IMR-90 (cell line): ENCODE measurements around the gene ST6GALNAC3. TPM values are rescaled to one million over a fixed set of nuclear protein-coding genes. Genes with fewer than 3 reads are reported as not detected.

ENCODE experiments used
- ATAC-seq: fragments of 200-7000 bp; cut with Tn5 transposase; 2 replicates; pipeline ENCODE4 v1.9.1; 2020; ENCODE audit warnings: low read depth, mild to moderate bottlenecking, moderate library complexity
- BruUV-seq: library from RNA; stranded (reverse); fragments of 400-500 nt; replicated peaks from 2 replicates; lab custom pipeline; 2021; lab: Mats Ljungman, UMichigan
- CTCF ChIA-PET: fragments of 300-600 bp; formaldehyde crosslinking; extraction: SDS; loops from one replicate; lab custom pipeline; 2021; ENCODE audit warnings: antibody characterized with exemption; lab: Yijun Ruan, JAX
- POLR2A ChIA-PET: fragments of 300-600 bp; sonication (Branson Sonifier 250); formaldehyde crosslinking; loops from one replicate; lab custom pipeline; 2022; ENCODE audit warnings: antibody characterized with exemption; ENCODE audit not compliant: unreplicated experiment; lab: Charles Lee
- DNase-seq: peaks from one replicate; pipeline ENCODE4 v3.0.0; 2013
- H2AFZ ChIP-seq: replicated peaks from 2 replicates; pipeline ENCODE3; 2013; ENCODE audit warnings: low read length, mild to moderate bottlenecking; ENCODE audit not compliant: poor library complexity
- H2AK5ac ChIP-seq: 2 replicates; pipeline ENCODE4 v1.6.1; 2013; ENCODE audit warnings: low read depth, low read length, inconsistent platforms
- H2AK9ac ChIP-seq: replicated peaks from 2 replicates; pipeline ENCODE3; 2013; ENCODE audit warnings: mild to moderate bottlenecking, low read depth, low read length, moderate library complexity; ENCODE audit not compliant: poor library complexity
- H2BK120ac ChIP-seq: 2 replicates; pipeline ENCODE4 v1.6.1; 2013; ENCODE audit warnings: low read depth, low read length, inconsistent platforms
- H2BK15ac ChIP-seq: 3 replicates; pipeline ENCODE4 v1.6.1; 2013; ENCODE audit warnings: low read depth, low read length, inconsistent platforms
- H2BK20ac ChIP-seq: 2 replicates; pipeline ENCODE4 v1.6.1; 2013; ENCODE audit warnings: low read depth, mild to moderate bottlenecking, inconsistent platforms, low read length, moderate library complexity
- H2BK5ac ChIP-seq: 2 replicates; pipeline ENCODE4 v1.6.1; 2013; ENCODE audit warnings: mild to moderate bottlenecking, low read depth, low read length, inconsistent platforms; ENCODE audit not compliant: poor library complexity, severe bottlenecking
- H3K14ac ChIP-seq: replicated peaks from 2 replicates; pipeline ENCODE4 v1.6.1; 2013; ENCODE audit warnings: low read depth, low read length, inconsistent platforms
- H3K18ac ChIP-seq: 2 replicates; pipeline ENCODE4 v1.6.1; 2013; ENCODE audit warnings: low read depth, low read length, control low read depth
- H3K23ac ChIP-seq: 2 replicates; pipeline ENCODE4 v1.6.1; 2013; ENCODE audit warnings: low read depth, low read length, inconsistent platforms
- H3K27ac ChIP-seq: 2 replicates; pipeline ENCODE4 v1.5.1; 2013; ENCODE audit warnings: mild to moderate bottlenecking, control low read depth, low read length; ENCODE audit not compliant: insufficient read depth
- H3K27me3 ChIP-seq: 2 replicates; pipeline ENCODE4 v1.6.1; 2013; ENCODE audit warnings: low read length; ENCODE audit not compliant: control insufficient read depth, insufficient read depth
- H3K36me3 ChIP-seq: 2 replicates; pipeline ENCODE4 v1.6.1; 2013; ENCODE audit warnings: low read length, mixed read lengths; ENCODE audit not compliant: control insufficient read depth, insufficient read depth
- H3K4ac ChIP-seq: 2 replicates; pipeline ENCODE4 v1.6.1; 2013; ENCODE audit warnings: low read depth, low read length, inconsistent platforms
- H3K4me1 ChIP-seq: 2 replicates; pipeline ENCODE4 v1.6.1; 2013; ENCODE audit warnings: low read length, mixed read lengths; ENCODE audit not compliant: control insufficient read depth, insufficient read depth
- H3K4me2 ChIP-seq: 2 replicates; pipeline ENCODE4 v1.6.1; 2013; ENCODE audit warnings: low read depth, mild to moderate bottlenecking, control low read depth, low read length, moderate library complexity
- H3K4me3 ChIP-seq: 2 replicates; pipeline ENCODE4 v1.5.1; 2013; ENCODE audit warnings: low read depth, mild to moderate bottlenecking, control low read depth, low read length, moderate library complexity; ENCODE audit not compliant: insufficient read depth
- H3K56ac ChIP-seq: 2 replicates; pipeline ENCODE4 v1.6.1; 2013; ENCODE audit warnings: low read length, inconsistent platforms; ENCODE audit not compliant: insufficient read depth; ENCODE audit errors: extremely low read depth
- H3K79me1 ChIP-seq, 2 experiments: 2 replicates each; pipeline ENCODE4 v1.6.1; 2013; ENCODE audit warnings: low read length in 2 of 2, inconsistent platforms in 1 of 2, low read depth in 1 of 2
- H3K9ac ChIP-seq: 2 replicates; pipeline ENCODE4 v1.6.1; 2013; ENCODE audit warnings: low read depth, low read length, control low read depth
- H3K9me1 ChIP-seq: 2 replicates; pipeline ENCODE4 v1.6.1; 2013; ENCODE audit warnings: low read length, inconsistent platforms; ENCODE audit not compliant: insufficient read depth
- H3K9me3 ChIP-seq: 2 replicates; pipeline ENCODE4 v1.6.1; 2013; ENCODE audit warnings: low read length; ENCODE audit not compliant: control insufficient read depth, insufficient read depth
- H4K20me1 ChIP-seq: 2 replicates; pipeline ENCODE4 v1.6.1; 2013; ENCODE audit warnings: low read length, inconsistent platforms; ENCODE audit not compliant: insufficient read depth
- H4K5ac ChIP-seq: 2 replicates; pipeline ENCODE4 v1.6.1; 2013; ENCODE audit warnings: mild to moderate bottlenecking, low read depth, low read length, control low read depth
- H4K8ac ChIP-seq, 2 experiments: 2 replicates each; pipeline ENCODE4 v1.6.1; 2013; ENCODE audit warnings: low read depth in 2 of 2, low read length in 2 of 2, control low read depth in 1 of 2, inconsistent platforms in 1 of 2
- H4K91ac ChIP-seq: 2 replicates; pipeline ENCODE4 v1.6.1; 2013; ENCODE audit warnings: low read depth, low read length, inconsistent platforms; ENCODE audit not compliant: insufficient read depth
- BHLHE40 ChIP-seq: fragments of 150-350 bp; IDR thresholded peaks from 2 replicates; pipeline ENCODE4 v1.6.1; 2016; ENCODE audit warnings: mild to moderate bottlenecking, low read depth, low read length
- CEBPB ChIP-seq: IDR thresholded peaks from 2 replicates; pipeline ENCODE4 v1.6.1; 2012; ENCODE audit warnings: low read depth, low read length, improper control_type of control experiment
- CHD1 ChIP-seq: IDR thresholded peaks from 2 replicates; pipeline ENCODE4 v1.6.1; 2012; ENCODE audit warnings: low read depth, low read length, improper control_type of control experiment
- FOS ChIP-seq: fragments of 150-350 bp; IDR thresholded peaks from 2 replicates; pipeline ENCODE4 v1.6.1; 2016; ENCODE audit warnings: low read depth, low read length
- MAFK ChIP-seq: IDR thresholded peaks from 2 replicates; pipeline ENCODE4 v1.6.1; 2012; ENCODE audit warnings: low read depth, low read length, improper control_type of control experiment
- MAZ ChIP-seq: IDR thresholded peaks from 2 replicates; pipeline ENCODE4 v1.6.1; 2012; ENCODE audit warnings: low read depth, mild to moderate bottlenecking, low read length, improper control_type of control experiment, moderate library complexity, borderline replicate concordance
- MXI1 ChIP-seq: IDR thresholded peaks from 2 replicates; pipeline ENCODE4 v1.6.1; 2012; ENCODE audit warnings: low read depth, mild to moderate bottlenecking, low read length, moderate library complexity, borderline replicate concordance
- NFE2L2 ChIP-seq: fragments of 150-350 bp; IDR thresholded peaks from 2 replicates; pipeline ENCODE4 v1.6.1; 2016; ENCODE audit warnings: low read depth, mild to moderate bottlenecking, low read length
- POLR2A ChIP-seq: IDR thresholded peaks from 2 replicates; pipeline ENCODE4 v1.6.1; 2012; ENCODE audit warnings: mild to moderate bottlenecking, low read depth, low read length
- RAD21 ChIP-seq: IDR thresholded peaks from 2 replicates; pipeline ENCODE4 v1.6.1; 2012; ENCODE audit warnings: low read length, improper control_type of control experiment
- RCOR1 ChIP-seq: IDR thresholded peaks from 2 replicates; pipeline ENCODE4 v1.6.1; 2012; ENCODE audit warnings: mild to moderate bottlenecking, low read length, improper control_type of control experiment; ENCODE audit not compliant: insufficient replicate concordance
- RFX5 ChIP-seq: IDR thresholded peaks from 2 replicates; pipeline ENCODE4 v1.8.0; 2012; ENCODE audit warnings: low read depth, mild to moderate bottlenecking, low read length, moderate library complexity
- SMC3 ChIP-seq: fragments of 150-350 bp; IDR thresholded peaks from 2 replicates; pipeline ENCODE4 v1.6.1; 2016; ENCODE audit warnings: low read depth, mild to moderate bottlenecking, antibody characterized with exemption, low read length, moderate library complexity
- WGBS, 2 experiments: methylation state at CpG; one replicate each; pipeline versions ENCODE4 v1.1.5 to v1.1.7; 2013; ENCODE audit warnings: missing lambda C conversion rate in 2 of 2; ENCODE audit not compliant: insufficient read length in 1 of 2; ENCODE audit errors: extremely low coverage in 2 of 2; 5-methylcytosine and 5-hydroxymethylcytosine counted together
- dilution Hi-C: fragments of 300-500 bp; cut with HindIII; formaldehyde crosslinking; loops from one replicate; pipeline ENCODE4 v1.14.3; 2018; ENCODE audit warnings: low sequenced_read_pairs; ENCODE audit not compliant: unreplicated experiment
- in situ Hi-C: fragments of 300-500 bp; cut with MboI; formaldehyde crosslinking; loops from 3 replicates; pipeline ENCODE4 v1.14.3; 2019; ENCODE audit warnings: low sequenced_read_pairs, inconsistent platforms, mixed read lengths
- intact Hi-C: fragments of 100-400 bp; cut with micrococcal nuclease; formaldehyde crosslinking; loops from 2 replicates; pipeline ENCODE4 v1.10.0; 2022
- polyA plus RNA-seq, 3 experiments: library from polyadenylated mRNA; depleted of rRNA; stranded (reverse); fragments of >200 nt; gene quantifications; 2 replicates each; pipeline ENCODE4 v1.2.3, GENCODE V29; 2012; ENCODE audit warnings: low replicate concordance in 1 of 3
- total RNA-seq: library from RNA; depleted of rRNA; stranded (reverse); fragments of >200 nt; gene quantifications from 2 replicates; pipeline ENCODE4 v1.2.3, GENCODE V29; 2012
- TF ChIP-seq, protein P1 (sequence below): fragments of 150-350 bp; IDR thresholded peaks from 2 replicates; pipeline ENCODE4 v1.6.1; 2017; ENCODE audit warnings: mild to moderate bottlenecking, antibody characterized with exemption, low read length, low read depth
- TF ChIP-seq, protein P2 (sequence below): conservative IDR thresholded peaks from 2 replicates; pipeline ENCODE4 v1.5.1; 2012; ENCODE audit warnings: mild to moderate bottlenecking, low read depth, low read length, improper control_type of control experiment
- TF ChIP-seq, protein P3 (sequence below): fragments of 150-350 bp; IDR thresholded peaks from 2 replicates; pipeline ENCODE4 v1.6.1; 2016; ENCODE audit warnings: low read depth, mild to moderate bottlenecking, low read length, moderate library complexity, borderline replicate concordance

Gene ST6GALNAC3
- total and polyA plus RNA-seq, 2 of the 4 experiments (the other 2 are of a cell fraction) = 0.65 to 1.3 TPM

DNA sequence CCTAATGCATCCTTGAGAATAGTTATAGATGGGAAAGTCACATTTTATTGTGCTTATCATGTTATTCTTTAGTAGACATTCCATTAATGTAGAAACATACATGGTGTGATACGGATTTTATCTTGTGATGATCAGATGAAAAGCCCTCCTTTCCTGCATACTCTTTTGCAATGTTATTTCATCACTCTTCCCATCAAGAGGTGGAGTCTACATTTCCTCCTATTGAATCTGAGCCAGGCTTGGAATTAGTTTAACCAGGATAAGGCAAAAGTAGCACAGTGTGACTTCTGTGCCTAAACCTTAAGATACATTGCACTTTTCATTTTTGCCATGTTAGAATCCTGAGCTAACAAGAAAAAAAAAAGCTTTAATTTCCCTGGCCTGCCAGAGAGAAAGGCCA lies 399.0 kb downstream of the ST6GALNAC3 start:
- Histone ChIP-seq H2AFZ (no peak overlapping the region), H2BK5ac (no peak overlapping the region), H2BK120ac (no peak overlapping the region), H3K27me3 (no peaks in the 10 kb centered on the region), H2AK9ac (no peak overlapping the region), H3K36me3 (no peaks in the 10 kb centered on the region), H4K8ac (no peak overlapping the region), H3K4ac (no peak overlapping the region), H4K5ac (no peak overlapping the region), H3K56ac (no peak overlapping the region), H3K18ac (no peak overlapping the region), H3K4me3 (no peak overlapping the region), H3K4me1 (no peaks in the 10 kb centered on the region), H3K23ac (no peak overlapping the region), H3K9ac (no peak overlapping the region), H3K4me2 (no peak overlapping the region), H2BK15ac (no peak overlapping the region), H4K20me1 (no peaks in the 10 kb centered on the region), H3K9me1 (no peaks in the 10 kb centered on the region), H4K91ac (no peak overlapping the region), H3K79me1 (no peaks in the 10 kb centered on the region), H2AK5ac (no peak overlapping the region), H3K9me3 (no peaks in the 10 kb centered on the region), H2BK20ac (no peak overlapping the region), H3K27ac (no peak overlapping the region), H3K14ac (no peak overlapping the region)
- no TSS peak for BruUV-seq
- WGBS, 2 experiments = no CpG with 5 or more reads among the region's 1 CpG
- no peak for ATAC-seq
- no peak for DNase-seq
- in situ Hi-C loops = no loop called here
- TF ChIP-seq, protein P1, sequence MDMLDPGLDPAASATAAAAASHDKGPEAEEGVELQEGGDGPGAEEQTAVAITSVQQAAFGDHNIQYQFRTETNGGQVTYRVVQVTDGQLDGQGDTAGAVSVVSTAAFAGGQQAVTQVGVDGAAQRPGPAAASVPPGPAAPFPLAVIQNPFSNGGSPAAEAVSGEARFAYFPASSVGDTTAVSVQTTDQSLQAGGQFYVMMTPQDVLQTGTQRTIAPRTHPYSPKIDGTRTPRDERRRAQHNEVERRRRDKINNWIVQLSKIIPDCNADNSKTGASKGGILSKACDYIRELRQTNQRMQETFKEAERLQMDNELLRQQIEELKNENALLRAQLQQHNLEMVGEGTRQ = no peak
- TF ChIP-seq SMC3 (no peak), RCOR1 (no peak), CEBPB (no peak), NFE2L2 (no peak), MAZ (no peak), BHLHE40 (no peak), RFX5 (no peak), MAFK (no peak), MXI1 (no peak), POLR2A (no peak), RAD21 (no peak), CHD1 (no peak), FOS (no peak)
- TF ChIP-seq, protein P2, sequence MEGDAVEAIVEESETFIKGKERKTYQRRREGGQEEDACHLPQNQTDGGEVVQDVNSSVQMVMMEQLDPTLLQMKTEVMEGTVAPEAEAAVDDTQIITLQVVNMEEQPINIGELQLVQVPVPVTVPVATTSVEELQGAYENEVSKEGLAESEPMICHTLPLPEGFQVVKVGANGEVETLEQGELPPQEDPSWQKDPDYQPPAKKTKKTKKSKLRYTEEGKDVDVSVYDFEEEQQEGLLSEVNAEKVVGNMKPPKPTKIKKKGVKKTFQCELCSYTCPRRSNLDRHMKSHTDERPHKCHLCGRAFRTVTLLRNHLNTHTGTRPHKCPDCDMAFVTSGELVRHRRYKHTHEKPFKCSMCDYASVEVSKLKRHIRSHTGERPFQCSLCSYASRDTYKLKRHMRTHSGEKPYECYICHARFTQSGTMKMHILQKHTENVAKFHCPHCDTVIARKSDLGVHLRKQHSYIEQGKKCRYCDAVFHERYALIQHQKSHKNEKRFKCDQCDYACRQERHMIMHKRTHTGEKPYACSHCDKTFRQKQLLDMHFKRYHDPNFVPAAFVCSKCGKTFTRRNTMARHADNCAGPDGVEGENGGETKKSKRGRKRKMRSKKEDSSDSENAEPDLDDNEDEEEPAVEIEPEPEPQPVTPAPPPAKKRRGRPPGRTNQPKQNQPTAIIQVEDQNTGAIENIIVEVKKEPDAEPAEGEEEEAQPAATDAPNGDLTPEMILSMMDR = no peak
- TF ChIP-seq, protein P3, sequence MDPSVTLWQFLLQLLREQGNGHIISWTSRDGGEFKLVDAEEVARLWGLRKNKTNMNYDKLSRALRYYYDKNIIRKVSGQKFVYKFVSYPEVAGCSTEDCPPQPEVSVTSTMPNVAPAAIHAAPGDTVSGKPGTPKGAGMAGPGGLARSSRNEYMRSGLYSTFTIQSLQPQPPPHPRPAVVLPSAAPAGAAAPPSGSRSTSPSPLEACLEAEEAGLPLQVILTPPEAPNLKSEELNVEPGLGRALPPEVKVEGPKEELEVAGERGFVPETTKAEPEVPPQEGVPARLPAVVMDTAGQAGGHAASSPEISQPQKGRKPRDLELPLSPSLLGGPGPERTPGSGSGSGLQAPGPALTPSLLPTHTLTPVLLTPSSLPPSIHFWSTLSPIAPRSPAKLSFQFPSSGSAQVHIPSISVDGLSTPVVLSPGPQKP = no peak
- dilution Hi-C loops = no loop called here
- intact Hi-C loops = no loop called here
- POLR2A ChIA-PET = no interaction called here
- CTCF ChIA-PET = no interaction called here
